CD1c-positive myeloid dendritic cell (primary cell): ENCODE measurements around the gene SFXN1.

Experiments
- DNase-seq: peaks from one replicate; pipeline ENCODE4 v3.0.0-alpha.2; 2016; ENCODE audit errors: extremely low spot score

Gene SFXN1

DNA sequence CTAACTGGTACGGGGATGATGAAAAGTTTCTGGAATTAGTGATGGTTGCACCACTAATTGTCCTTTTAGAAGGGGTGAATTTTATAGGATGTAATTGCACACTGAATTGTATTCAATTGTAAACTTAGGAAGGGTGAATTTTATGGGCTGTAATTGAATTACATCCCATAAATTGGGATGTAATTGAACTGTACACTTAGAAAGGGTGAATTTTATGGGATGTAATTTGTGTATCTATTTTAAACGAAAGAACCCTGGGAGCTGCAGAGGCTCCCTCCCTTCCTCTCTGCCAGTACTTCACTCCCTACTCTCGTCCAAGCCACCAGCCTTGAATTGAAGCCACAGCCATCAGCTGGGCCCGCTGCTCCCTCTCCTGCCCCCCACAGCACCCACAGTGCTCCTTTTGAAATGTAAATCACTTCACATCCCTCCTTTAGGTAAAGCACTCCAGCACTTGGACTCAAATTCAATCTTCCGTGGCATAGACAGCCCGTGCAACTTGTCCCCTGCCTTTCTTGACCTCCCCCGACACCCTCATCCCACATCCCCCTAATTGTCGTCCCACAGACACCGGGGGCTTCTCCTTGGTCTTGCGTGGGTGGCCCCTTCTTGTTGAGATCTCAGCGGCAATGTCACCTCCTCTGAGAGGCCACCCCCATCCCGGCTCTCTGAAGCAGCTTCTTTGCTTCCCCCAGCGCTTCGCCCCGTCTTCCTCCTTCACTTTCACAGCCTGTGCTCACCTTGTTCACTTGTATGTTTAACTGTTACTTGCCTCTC, 95.3 kb downstream of the SFXN1 start:
- DNase-seq, result no peak

DNA sequence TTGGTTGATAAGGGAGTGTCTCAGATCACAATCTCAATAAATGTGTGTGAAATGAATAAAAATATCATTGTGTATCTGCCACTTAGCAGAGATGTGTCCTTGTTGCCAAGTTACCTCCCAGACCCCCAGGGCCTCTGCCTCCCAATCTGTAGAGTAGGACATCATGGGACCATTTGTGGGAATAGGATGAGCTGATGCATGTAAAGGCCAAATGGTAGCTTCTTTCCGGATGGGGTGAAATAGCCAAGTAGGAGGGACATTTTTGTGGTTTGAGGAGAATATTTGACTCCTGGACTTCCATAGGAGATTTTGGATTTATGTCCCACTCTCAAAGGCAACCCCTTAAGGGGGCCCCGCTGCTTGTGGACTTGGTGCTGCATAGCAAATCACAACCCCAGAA, 96.9 kb downstream of the SFXN1 start:
- no peak for DNase-seq

DNA sequence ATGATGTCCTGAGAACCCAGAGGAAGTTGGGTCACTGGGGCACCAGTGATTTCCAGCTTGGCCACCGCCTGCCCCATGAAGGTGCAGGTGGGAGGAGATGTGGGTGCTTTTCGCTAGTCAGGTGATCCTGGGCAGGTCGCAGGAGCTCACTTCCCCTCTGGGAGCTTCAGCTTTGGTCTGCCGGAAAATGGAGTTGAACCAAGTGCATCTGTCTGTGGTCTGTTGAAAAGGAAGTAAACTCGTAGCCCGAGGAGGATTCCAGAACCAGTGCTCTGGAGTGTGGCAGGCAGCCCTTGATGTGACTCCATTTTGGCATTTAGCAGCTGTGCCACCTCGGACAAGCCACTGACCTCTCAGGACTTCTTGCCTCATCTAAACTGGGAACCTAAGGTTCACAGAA, 97.7 kb downstream of the SFXN1 start:
- DNase-seq, result peak; percentile 53

DNA sequence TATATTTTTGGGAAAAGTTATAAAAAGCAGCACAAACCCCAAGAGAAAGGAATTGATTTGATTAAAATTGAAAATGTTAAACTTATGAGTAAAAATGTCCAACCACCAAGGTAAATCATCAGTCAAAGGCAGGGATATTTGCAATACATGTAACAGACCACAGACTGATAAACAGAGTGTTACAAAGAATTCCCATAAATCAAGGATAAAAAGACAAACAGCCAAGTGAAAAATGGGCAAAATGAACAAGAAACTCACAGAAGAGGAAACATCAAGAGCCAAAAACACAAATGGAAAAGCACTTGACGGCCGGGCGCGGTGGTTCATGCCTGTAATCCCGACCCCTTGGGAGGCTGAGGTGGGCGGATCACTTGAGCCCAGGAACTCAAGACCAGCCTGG, 98.2 kb downstream of the SFXN1 start:
- DNase-seq, result no peak
